GM19324 (cell line): ENCODE results near the gene APLF.
"Not testable (repeated sequence)": the region's sequence is repeated elsewhere in the genome, so short reads cannot be mapped to it uniquely, and the experiment has no call there.

Experiments used
- ATAC-seq: cut with Tn5 transposase; IDR thresholded peaks from one replicate; pipeline ENCODE4 v1.9.1; 2021; ENCODE audit warnings: mild to moderate bottlenecking, moderate library complexity; ENCODE audit not compliant: unreplicated experiment, low FRiP score

The APLF gene

DNA sequence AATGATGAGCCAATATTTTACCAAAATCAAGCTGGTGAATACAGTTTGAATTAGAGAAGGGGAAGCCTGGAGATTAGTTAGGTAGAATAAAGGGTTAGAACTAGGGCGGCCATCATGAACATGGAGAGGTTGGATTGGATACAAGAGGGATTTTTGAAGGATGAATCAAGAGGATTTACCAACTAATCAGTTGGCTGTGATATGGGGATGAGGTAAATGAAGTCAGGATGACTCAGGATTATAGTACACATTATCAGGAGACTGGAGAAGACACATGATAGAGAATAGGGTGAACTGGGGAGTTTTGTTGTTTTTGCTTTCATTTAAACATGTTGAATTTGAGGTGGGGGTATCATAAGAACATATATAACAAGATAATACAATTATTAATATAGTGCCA is 102.2 kb downstream of the APLF start:
- ATAC-seq, result no peak

DNA sequence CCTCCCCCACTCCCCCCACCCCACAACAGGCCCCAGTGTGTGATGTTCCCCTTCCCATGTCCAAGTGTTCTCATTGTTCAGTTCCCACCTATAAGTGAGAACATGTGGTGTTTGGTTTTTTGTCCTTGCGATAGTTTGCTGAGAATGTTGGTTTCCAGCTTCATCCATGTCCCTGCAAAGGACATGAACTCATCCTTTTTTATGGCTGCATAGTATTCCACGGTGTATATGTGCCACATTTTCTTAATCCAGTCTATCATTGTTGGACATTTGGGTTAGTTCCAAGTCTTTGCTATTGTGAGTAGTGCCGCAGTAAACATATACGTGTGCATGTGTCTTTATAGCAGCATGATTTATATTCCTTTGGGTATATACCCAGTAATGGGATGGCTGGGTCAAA is 103.0 kb downstream of the APLF start:
- not testable (repeated sequence) for ATAC-seq

DNA sequence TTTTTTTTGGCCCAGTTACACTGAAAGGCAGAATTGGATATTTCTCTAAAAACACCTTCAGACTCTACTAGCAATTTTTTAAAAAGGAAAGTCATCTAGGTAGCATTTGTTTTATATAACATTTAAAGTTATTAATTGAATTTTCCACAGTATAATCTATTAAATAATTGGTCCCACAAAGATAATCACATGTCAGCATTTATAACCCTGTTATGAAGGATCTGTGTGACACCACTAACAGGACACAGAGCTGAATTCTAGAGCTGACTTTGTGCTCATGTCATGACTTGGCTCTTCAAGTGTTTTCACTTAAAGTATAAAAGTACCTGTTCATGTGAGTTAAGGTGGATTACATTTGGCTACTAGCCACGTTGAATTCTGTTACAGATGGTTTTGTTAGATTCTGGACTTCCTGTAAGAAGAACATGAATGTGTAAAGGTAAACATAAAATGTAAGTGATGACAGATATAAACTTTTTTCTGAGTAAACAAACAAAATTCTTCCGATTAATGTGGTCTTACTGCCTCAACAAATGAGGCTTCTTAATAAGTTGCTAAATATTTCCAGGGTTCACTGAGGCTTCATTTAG is 106.9 kb downstream of the APLF start:
- ATAC-seq, result no peak

- ATAC-seq, result no peak
Measured at GRCh38 chr2:68577183-68577582, 109.8 kb downstream of the APLF start.

- no peak for ATAC-seq
Measured at GRCh38 chr2:68579689-68580088, 112.3 kb downstream of the APLF start.

- no peak for ATAC-seq
Measured at GRCh38 chr2:68588589-68588988, 121.2 kb downstream of the APLF start.

DNA sequence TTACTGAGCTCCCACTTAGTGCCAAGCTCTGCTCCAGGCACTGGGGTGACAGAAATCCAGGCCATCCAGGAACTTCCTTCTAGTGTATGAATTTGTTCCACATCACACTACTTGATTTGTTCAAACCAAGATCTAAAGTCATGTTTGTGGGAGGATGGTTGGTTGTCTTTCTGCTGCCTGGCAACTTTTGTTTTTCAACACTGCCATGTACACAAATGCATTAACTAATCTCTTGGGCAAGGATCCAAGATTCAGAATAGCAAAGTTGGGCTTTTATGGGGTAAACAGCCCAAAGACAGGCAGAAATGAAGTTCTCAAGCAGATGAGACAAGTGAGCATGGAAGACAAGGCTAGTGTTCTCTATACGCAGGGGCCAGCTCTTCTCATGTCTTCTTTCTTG is 122.6 kb downstream of the APLF start:
- no peak for ATAC-seq

DNA sequence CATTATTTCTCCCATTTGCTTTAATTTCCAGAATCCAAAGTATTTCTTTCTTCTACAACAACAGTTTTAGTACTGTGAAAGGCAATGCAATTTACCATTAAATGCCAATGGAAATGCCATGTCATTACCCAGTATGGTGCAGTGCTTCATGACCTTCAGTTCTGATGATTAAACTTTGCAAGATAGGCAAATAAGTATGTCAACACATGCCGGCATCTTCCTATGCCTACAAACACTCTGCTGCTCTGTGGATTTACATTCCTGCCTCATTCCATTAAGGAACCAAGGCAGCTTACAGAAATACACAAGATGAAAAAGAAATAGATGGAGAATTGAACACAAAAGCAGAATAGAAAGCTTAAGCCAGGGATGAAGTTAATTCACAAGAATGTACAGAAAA is 123.3 kb downstream of the APLF start:
- ATAC-seq, result no peak

- no peak for ATAC-seq
Measured at GRCh38 chr2:68591225-68591624, 123.8 kb downstream of the APLF start.

DNA sequence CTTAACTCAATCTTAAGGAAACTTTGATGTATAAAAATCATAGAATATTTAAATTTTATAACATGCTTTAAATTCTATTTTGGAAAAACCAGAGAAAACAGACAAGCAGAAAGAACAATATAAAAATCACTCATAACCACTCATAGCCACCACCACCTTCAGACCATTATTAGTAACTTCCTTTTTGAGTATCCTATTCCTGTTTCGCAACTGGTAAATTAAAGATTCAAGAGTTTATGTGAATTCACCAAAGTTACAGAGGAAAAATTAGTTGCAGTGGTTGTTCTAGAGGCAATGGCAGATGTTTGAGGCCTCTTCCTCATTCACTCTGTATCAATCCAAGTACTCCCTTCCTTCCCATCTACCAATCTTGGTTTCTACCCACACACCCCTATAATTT is 126.7 kb downstream of the APLF start:
- no peak for ATAC-seq

DNA sequence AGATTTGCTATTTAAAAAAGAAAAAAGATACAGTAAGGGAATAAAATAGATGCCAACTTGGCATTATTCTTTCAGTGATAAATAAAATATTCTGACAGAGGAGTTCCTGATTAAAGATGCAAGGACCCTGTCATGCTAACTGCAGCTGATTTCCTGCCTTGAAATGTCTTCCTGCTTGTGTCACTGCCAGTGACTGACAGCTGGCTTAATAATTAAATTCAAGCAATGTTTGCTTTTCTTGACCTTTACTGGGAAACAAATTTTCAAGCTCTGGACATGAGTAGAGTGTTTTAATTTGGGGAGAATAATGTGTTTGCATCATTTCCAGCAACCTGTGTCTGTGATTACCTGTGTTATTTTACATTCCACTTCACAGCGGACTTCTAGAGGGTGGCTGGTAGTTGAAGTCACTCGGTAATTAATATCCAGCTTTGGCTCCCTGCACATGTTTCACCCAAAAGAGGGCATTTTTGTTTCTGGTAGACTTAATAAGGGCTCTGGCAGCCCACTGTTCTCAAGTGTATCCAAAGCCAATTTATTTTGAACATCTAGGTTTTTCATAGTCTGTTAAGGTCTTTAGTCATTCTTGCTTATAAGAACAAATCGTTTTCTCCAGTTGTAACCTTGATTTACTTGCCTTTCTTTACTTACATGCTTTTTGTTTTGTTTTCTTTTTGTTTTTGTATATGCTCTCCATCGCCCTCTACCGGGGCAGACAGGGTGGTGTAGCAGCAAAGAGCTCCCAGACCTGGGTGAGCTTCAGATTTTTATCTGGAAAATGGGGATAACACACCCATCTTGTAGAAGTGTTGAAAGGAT is 127.5 kb downstream of the APLF start:
- peak; percentile 67 for ATAC-seq

DNA sequence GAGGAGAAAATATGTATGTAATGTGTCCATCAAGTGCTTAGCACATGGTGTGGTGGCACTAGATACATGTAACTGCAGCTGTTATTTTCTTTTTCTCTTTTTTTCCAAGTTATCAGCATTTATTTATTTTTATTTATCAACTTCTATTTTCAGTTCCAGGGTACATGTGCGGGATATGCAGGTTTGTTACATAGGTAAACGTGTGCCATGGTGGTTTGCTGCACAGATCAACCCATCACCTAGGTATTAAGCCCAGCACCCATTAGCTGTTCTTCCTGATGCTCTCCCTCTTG is 128.1 kb downstream of the APLF start:
- ATAC-seq, result not testable (repeated sequence)

DNA sequence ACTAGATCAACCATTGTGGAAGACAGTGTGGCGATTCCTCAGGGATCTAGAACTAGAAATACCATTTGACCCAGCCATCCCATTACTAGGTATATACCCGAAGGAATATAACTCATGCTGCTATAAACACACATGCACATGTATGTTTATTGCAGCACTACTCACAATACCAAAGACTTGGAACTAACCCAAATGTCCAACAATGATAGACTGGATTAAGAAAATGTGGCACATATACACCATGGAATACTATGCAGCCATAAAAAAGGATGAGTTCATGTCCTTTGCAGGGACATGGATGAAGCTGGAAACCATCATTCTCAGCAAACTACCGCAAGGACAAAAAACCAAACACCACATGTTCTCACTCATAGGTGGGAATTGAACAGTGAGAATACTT is 133.1 kb downstream of the APLF start:
- ATAC-seq, result not testable (repeated sequence)

- no peak for ATAC-seq
Measured at GRCh38 chr2:68603059-68603458, 135.7 kb downstream of the APLF start.

GRCh38 chr2:68604077-68604476 is 136.7 kb downstream of the APLF start:
- no peak for ATAC-seq

DNA sequence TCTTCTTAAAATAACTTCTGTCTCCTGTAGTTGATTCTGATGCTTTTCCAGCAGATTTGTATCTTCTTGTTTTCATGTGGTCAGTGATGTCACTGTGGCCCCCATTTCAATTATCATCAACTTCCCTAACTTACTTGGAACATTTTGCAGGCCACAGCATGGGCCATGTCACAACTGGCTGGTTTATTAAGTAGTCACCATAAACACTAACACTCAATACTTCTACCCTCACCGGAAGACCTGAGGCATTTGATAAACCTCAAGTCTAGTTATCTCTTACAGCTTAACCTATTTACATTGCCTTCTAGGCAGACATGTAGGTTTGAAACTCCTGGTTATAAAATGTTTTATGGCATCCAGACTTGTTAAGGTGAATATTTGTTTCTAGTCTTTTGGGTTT is 138.6 kb downstream of the APLF start:
- no peak for ATAC-seq

DNA sequence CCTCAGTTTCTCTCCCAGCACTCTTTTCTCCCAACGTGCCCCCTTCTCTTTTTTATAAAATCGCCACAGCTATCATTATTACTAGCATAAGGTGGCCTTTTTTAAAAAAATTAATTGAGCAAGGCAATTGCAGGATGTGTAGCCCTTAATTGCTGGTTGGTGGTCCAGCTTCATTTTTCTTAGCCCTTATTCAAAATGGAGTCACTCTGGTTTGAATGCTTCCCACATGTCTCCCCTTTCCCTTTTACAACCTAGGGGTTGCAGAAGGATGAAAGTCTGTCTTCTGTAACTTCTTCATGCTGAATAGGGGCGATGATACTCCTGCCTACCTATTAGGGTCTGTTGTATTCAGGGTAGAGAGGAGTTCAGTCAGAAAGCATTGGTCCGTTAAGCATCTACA is 139.4 kb downstream of the APLF start:
- ATAC-seq, result no peak

GRCh38 chr2:68607837-68608236 is 140.5 kb downstream of the APLF start:
- ATAC-seq, result no peak

DNA sequence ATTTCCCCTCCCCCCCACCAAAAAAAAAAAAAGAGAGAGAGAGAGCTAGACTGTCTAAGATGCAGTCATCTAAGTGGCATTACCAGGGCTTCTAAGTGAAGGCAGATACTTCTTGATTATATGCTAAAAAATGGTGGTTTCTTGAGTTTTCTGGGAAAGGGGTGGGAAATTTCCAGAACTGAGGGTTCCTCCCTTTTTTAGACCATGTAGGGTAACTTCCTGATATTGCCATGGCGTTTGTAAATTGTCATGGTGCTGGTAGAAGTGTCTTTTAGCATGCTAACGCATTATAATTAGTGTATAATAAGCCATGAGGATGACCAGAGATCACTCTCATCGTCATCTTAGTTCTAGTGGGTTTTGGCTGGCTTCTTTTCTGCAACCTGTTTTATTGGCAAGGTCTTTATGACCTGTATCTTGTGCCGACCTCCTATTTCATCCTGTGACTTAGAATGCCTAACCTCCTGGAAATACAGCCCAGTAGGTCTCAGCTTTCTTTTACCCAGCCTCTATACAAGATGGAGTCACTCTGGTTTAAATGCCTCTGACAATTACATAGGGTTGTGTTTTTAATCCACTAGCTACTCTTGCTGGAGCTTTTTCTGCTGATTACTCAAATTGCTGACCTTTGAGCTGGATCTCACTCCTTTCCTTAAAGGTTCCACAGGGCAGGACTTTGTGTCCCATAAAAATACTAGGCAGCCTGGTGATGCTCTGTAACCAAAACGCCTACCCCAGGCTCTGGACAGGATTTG is 145.6 kb downstream of the APLF start:
- no peak for ATAC-seq

DNA sequence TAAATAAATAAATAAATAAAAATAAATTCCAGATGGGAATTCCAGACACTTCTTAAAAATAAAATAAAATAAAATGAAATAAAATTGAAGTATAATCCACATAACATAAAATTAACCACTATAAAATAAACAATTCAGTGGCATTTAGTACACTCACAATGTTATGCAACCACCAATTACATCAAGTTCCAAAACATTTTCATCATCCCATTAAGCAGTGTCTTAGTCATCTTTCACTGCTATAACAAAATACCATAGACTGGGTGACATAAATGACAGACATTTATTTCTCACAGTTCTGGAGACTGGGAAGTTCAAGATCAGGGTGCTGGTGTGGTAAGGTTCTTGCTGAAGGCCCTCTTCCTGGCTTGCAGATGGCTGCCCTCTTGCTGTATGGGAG is 153.4 kb downstream of the APLF start:
- ATAC-seq, result no peak

- ATAC-seq, result no peak
Measured at GRCh38 chr2:68623820-68624219, 156.4 kb downstream of the APLF start.

DNA sequence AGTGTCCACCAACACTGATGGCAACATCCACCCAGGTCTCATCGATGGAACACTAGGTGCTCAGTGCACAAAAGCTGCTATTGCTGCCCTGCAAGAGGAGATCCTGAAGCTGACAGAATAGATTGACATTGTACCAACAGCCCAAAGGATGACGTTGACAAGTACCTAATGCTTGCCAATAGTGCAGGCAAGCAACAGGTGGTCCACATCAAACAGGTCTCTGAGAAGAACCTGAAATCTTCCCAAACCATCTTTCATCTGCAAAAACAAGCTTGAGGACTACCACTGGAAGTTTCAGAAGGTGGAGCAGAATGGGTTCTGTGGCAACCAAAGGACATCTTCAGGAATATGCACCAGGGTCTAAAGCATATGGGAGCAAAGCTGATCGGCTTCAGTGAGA is 160.2 kb downstream of the APLF start:
- no peak for ATAC-seq
